ENCODE data around the gene XRCC1.
A peak's percentile ranks its signal among the peaks of the same experiment; 100 is the strongest.
"Not testable (repeated sequence)": the region's sequence is repeated elsewhere in the genome, so short reads cannot be mapped to it uniquely, and the experiment has no call there.

XRCC1 gene

GRCh38 chr19:43575156-43575950 is at the start of gene XRCC1, which contains the start of gene PINLYP:
XRCC1 (minus strand) TSS chr19:43575527; CDS start chr19:43575458, 69 bp downstream.
PINLYP (plus strand) TSS chr19:43575801; CDS start chr19:43577192, 1,391 bp downstream.
- peak; percentile 99 for DNase-seq

DNA sequence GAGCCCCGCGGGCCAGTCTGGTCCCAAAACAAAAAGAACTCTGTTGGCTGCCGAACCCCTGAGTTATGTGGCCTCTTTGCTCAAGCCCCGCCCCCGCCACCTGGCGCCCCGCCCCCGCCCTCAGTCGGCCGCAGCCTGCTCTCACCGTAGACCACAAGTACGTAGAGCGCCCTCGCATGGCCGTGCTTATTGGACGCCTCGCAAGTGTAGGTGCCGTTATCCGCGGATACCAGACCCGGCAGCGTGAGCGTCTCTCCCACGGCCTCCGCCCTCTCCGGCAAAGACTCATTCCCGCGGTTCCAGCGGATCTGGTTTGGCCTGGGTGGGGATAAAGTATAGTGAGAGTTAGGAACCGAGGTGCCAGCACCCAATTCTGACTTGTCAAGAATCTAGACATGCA is 49.6 kb upstream of the XRCC1 start:
- DNase-seq = peak; percentile 18

- DNase-seq = no peak
Measured at GRCh38 chr19:43623889-43624670, 48.8 kb upstream of the XRCC1 start.

DNA sequence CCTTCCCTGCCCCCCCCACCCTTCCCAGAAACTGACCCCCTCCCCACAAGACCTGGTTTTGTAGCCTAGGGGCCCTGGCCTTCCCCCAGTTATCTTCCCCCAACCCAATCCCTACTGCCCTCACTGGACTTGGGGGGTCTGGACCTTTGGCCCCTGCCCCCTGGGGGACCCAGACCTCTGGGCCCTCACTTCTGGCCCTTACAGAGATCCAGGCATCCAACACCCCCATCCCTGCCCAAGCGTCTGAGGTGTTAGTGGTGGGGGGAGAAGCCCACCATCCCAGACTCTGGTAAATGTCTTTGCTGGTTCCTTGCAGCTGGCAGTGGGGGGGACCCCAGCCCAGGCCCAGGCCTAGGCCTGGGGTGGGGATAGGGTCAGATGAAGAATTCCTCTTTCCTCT is 47.6 kb upstream of the XRCC1 start:
- DNase-seq = no peak

- no peak for DNase-seq
Measured at GRCh38 chr19:43622070-43622469, 46.7 kb upstream of the XRCC1 start.

DNA sequence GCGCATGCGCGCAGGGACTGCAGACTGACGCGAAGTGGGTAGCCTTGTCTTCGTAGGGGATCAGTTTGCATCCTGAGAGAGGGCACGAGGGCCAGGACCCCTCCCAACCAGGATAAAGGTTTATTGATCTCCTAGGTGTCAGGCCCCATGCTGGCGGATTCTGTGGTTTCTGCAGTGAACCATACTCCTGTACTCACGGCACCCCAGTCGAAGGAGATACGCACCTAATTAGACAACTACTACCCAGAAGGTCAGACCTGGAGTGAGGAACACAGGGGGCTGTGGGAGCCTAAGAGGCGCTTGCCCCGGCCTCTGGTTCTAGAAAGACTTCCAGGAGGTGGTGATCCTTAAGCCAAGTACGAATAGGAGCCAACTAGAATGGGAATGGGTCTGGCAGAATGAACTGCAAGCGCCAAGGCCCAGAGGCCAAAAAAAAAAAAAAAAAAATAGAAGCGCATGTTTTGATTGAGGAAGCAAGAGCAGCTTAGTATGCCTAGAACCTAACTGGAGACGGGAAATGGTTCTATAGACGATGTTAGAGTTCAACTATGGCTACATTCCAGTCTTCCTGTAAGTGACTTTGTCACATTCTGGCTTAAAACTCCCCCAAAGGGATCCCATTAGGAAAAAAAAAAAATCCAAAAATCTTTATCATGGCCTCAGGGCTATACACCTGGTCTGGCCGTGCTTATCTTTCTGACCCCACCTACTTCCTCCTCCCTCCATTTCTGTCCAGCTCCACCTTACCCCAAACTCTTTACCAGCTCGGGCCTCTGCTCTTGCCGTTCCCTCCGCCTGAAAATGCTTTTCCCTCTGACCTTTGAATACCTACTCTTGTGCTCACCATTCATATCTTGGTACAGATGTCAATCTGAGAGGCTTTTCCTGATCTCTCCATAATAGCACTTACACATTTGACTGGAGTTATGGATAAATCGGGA is 45.0 kb upstream of the XRCC1 start:
- DNase-seq = no peak

GRCh38 chr19:43619262-43620060 is 44.1 kb upstream of the XRCC1 start, which contains the start of gene ZNF428:
ZNF428 (minus strand) TSS chr19:43619629; CDS start chr19:43614304, 5,325 bp downstream.
- DNase-seq = peak; percentile 91

GRCh38 chr19:43618921-43619261 is 43.6 kb upstream of the XRCC1 start:
- DNase-seq = peak; percentile 49

DNA sequence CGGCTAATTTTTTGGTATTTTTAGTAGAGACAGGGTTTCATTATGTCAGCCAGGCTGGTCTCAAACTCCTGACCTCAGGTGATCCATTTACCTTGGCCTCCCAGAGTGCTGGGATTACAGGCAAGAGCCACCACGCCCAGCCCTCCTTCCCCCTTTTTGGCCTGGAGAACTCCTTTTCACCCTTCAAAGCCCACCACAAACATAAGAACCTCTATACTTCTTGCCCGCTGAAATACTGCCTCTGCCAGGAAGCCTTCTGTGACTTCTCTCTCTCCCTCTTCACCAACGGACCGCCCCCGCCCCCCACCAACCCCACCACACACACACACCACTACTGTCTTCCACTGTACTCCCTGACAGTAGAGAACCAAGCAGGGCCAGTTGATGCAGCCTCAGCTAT is 41.6 kb upstream of the XRCC1 start:
- no peak for DNase-seq

DNA sequence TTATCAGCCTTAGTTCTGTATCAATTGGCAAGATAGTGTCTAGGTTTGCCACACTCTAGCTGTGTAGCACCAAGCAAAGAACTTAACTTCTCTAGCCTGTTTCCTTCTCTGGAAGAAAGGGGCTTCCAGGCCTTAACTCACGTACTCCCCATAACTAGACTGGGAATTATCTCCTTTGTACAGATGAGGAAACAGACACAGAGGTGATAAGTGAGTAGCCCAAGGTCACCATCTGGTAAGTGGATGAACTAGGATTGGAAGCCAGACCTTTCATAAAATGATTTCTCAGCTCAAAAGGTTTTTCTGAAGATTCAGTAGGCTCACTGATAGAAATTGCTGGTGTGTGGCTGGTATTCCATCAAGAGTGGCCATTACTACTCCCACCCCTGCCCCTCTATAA is 41.0 kb upstream of the XRCC1 start:
- DNase-seq = no peak

DNA sequence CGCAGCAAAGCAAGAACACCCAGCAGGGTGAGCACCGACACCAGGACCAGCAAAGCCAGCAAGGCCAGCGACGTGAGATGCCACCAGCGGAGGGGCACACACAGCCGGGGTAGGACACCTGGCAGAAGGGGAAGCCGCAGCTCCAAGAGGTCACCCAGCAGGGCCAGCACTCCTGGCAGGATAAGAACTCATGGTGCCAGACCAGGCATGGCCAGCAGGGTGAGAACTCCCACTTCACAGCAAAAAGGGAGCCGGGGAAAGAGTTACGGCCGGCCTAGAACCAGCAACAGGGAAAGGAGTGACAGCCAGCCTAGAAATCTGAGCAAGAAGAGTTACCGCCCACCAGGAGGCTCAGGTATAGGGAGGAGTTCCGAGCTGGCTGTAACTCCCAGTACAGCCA is 37.0 kb upstream of the XRCC1 start:
- no peak for DNase-seq

GRCh38 chr19:43611788-43612187 is 36.5 kb upstream of the XRCC1 start, which contains the start of gene SRRM5:
SRRM5 (plus strand) TSS chr19:43612088; CDS start chr19:43612122, 34 bp downstream.
- no peak for DNase-seq

DNA sequence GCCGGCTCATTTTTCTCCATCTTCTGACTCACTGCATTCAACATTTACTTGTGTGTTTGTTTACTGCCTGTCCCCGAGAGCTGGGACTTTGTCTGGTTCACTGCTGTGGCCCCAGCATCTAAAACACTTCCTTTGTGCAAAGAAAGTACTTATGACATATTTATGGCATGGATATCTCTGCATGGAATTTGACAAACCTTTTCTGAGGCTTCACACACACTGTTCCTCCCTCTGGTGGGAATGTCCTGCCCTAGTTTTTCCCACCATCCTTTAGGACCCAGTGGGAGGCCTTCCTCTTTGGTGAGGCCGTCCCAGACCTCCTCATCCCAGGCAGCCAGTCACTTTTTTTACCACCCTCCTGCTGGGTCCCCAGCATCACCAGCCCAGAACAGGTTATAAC is 35.2 kb upstream of the XRCC1 start:
- DNase-seq = no peak

DNA sequence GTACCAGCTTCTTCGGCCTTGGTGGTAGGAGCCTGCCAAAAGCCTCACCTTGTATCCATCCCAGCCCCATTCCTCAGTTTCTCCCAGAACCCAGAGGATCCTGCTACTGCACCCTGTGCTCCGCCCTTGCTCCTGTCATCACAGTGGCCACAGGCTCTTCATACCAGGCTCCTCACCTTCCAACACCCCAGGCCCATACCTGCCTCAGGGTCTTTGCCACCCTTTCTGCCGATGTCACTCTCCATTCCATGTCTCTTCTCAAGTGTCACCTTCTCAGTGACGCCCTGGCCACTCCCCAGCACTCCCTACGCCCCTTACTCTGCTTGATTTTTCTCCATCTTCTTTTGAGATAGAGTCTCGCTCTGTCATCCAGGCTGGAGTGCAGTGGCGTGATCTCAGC is 34.5 kb upstream of the XRCC1 start:
- DNase-seq = no peak

- DNase-seq = no peak
Measured at GRCh38 chr19:43607238-43608205, 32.2 kb upstream of the XRCC1 start.

GRCh38 chr19:43606569-43607229 is 31.4 kb upstream of the XRCC1 start:
- DNase-seq = no peak

- DNase-seq = no peak
Measured at GRCh38 chr19:43605875-43606568, 30.7 kb upstream of the XRCC1 start.

DNA sequence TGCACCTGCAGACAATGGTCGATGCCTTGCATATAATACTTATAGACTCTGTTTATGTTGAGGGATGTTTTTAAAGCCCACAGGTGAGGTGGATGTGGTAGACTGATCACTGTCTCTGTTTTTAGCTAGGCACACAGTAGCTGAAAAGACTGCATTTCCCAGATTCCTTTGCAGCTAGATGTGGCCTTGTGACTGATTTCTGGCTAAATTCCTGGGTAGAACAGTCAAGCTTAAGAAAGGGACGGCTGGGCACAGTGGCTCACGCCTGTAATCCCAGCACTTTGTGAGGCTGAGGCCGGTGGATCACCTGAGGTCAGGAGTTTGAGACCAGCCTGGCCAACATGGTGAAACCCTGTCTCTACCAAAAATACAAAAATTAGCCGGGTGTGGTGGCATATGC is 25.0 kb upstream of the XRCC1 start:
- not testable (repeated sequence) for DNase-seq

DNA sequence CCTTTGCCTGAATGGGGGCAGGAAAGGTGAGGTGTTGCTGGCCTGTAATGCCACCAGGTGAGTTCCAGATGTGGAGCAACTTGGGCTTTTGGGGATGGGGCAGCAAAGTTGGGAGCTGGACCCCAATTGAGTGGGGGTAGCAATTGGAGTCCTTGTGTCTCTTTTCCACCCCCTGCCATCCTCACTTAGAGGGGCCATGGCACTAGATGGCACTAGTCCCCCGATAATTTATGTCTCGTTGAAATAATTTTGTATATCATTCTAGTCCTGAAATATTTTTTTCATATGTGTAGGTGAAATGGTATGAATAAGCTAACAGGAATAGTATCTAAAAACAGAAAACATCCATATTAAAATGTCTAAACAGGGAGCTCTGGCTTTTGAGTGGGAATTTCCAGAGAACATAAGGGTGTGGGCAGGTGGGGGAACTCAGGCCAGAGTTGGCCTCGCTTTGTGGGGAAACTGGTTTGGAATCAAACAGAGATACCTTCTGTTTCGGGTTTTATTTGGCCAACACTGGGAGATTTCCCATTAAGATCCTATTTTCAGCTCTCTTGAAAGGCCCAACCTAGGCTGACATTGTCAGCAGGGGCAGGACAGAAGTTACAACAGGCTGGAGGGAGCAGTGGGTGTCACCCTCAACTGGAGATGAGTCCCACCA is 24.4 kb upstream of the XRCC1 start:
- DNase-seq = no peak

All from fibroblast of skin of right biceps (primary cell).